GM04503 (cell line): ENCODE measurements around the gene KIFC1.
"Not testable (repeated sequence)": the region's sequence is repeated elsewhere in the genome, so short reads cannot be mapped to it uniquely, and the experiment has no call there.

ENCODE experiments used
- DNase-seq: peaks from one replicate; pipeline ENCODE4 v3.0.0-alpha.2; 2012; ENCODE audit warnings: low read depth

Gene KIFC1

GRCh38 chr6:33373960-33374910 is 17.4 kb upstream of the KIFC1 start:
- no peak for DNase-seq

DNA sequence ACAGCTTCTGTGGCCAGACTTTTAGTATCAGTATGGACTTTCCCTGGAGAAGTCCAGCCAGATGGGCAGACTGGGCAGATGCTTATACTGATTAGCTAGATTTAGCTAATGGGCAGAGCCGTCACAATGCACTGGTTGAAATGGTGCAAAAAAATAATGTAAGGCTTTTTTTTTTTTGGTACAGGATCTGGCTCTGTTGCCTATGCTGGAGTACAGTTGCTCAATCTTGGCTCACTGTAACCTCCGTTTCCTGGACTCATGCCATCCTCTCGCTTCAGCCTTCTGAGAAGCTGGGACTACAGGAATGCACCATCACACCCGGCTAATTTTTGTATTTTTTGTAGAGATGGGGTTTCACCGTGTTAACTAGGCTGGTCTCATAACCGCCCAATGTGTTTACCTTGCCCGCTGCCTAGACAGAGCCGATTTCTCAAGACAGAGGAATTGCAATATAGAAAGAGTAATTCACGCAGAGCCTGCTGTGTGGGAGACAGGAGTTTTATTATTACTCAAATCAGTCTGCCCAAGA is 16.4 kb upstream of the KIFC1 start:
- DNase-seq: peak; percentile 71

DNA sequence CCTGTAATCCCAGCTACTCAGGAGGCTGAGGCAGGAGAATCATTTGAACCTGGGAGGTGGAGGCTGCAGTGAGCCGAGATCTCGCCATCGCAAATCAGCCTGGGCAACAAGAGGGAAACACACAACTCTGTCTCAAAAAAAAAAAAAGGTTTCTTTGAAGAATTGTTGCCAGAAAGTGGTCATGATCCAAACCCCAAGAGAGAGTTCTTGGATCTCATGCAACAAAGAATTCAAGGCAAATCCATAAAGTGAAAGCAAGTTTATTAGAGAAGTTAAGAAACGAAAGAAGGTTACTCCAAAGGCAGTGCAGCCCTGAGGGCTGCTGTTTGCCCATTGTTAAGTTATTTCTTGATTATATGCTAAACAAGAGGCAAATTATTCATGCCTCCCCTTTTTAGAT is 14.5 kb upstream of the KIFC1 start:
- no peak for DNase-seq

GRCh38 chr6:33379184-33379583 is 12.4 kb upstream of the KIFC1 start:
- DNase-seq: not testable (repeated sequence)

DNA sequence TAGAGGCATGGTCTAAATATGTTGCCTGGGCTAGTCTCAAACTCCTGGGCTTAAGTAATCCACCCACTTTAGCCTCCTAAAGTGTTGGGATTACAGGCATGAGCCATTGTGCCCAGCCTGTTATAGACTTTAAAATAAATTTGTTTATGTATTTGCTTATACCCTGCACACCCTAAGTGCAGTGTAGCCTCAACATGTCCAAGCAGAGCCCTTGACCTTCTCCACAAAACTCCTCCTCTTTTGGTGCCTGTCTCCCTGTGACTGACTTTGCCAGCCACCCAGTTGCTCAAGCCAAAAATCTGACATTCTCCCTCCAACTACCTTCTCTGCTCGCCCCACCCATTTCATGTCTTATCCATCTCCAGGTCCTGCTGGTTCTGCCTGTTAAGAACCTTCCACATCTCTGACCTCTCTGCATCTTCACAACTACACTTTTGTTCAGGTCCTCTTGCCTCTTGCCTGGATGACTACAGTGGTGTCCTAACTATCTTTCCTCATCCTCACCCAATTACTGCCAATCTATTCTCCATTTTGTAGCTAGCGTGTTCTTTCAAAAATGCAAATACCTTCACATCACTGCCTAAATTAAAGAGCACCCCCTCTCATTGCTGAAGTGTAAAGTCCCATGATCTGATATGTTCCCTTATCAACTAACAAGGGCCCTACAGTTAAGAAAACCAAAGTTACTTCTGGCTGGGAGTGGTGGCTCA is 11.2 kb upstream of the KIFC1 start:
- no peak for DNase-seq

DNA sequence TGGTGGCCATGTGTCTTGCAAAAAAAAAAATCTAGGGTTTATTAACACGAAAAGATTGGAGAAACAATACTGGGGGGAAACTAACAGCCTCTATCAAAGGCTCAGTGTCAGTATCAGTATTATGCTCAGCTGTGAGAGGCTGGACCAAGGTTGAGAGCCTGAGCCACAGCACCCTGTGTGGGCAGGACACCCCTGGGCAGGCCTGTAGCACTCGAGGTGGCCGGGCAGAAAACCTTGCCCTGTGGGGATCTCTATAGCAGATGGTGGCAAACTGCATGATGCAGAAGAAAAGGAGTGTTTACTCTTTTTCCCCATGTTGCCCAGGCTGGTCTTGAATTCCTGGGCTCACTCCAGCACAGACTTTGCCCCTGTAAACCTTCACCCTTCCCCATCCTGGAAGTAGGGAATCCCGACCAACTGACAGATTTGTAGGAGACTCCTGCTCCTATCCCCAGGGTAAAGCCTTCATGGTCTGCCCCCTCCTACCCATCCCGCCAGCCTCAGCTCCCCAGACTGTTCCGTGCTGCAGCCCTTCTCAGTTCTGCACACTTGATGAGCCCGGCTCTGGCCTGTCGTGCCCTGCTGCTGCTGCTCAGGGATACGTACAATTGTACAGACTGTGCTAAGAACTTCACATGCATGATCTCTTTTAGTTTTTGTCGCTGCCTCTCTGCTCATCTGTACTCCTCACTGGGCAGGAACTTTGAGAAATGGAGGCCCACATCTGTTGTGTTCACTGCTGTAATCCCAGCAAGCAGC is 8.0 kb upstream of the KIFC1 start:
- no peak for DNase-seq

DNA sequence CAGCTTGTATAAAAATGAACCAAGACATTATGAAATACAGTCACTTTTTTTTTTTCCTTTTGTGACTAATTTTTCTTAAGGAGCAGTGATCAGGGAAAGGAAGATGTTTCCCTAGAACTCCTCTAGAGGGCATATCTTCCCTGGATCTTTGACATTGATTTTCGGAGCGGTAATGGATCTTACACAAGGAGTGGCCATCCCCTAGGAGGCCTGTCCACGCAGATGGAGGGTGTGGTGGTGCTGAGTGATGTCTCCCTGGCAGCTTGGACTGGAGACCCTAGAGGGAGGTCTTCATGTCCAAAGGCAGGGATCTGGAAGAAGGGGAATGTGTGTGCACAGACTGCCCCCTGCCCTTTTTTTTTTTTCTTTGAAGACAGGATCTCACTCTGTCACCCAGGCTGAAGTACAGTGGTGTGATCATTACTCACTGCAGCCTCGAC is 7.0 kb upstream of the KIFC1 start:
- peak; percentile 48 for DNase-seq

DNA sequence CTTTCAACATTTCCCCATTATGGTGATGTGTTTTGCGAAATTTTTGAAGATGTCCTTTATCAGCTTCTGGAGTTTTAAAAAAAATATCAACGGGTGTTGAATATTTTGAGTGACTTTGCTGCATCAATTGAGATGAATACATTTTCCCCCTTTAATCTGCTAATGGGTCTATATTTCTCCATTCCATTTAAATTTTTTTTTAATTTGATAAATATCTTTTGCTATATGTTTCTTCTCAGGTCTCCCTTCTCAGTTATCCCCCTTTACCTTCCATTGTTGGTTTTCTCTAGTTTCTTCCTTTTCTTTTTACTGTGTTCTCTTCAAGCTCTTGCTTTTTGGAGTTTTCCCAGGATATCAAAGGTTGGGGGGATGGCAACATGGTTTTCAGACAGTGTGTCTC is 1.4 kb upstream of the KIFC1 start:
- no peak for DNase-seq

DNA sequence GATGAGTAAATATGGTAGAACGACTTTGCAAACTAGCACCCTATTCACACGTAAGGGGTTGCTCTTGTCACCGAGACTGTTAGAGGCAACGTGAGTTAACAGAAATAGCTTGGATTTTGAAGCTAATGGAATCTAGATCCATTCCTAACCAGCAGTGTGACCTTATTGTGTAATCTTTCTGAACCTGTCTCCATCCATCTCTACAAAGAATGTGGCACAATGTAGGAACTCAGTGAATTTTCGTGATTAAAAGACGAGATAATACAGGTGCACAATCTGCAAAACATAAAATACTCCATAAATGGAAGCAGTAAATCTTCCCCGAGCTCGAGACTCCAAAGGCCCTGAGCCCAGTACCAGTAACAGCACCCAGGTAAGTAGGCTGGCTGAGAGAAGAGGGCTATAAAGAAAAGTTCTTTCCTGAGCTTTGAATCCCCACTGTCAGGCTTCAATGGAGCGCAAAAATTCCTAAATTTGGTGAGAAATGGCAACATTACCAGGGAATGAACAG is 801 bp upstream of the KIFC1 start:
- DNase-seq: no peak

GRCh38 chr6:33391922-33392594 is 435 bp downstream of the KIFC1 start:
- DNase-seq: no peak

DNA sequence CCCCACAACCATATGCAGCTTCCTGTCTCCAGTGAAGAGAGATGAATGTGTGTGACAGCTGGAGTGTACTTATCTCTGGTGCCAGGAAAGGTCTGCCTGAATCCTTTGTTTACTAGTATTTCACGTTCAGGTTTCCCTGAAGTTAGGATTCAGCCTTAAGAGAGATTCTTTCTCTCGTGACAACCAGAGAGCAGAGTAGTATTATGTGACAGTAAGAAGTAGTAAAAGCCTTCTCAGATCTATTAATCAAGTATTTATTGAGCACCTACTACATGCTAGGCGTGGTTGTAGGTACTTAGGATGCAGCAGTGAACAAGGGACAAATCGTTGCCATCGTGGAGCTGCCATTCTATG is 949 bp downstream of the KIFC1 start:
- DNase-seq: no peak

DNA sequence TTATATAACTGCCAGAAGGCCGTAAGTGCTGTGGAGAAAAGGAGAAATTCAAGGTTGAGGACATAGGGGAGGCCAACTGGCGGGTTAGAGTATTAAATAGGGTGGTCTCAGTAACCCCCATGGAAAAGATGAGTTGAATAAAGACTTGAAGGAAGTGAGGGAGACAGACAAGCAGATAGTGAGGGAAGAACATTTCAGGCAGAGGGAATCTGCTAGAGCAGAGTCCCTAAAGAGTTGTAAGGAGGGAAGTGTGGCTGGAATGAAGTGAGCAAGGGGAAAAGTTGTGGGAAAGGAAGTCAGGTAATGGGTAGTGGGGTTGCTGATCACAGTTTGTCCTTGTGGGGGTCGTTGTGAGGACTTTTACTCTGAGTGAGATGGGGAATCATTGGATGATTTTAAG is 1.4 kb downstream of the KIFC1 start:
- no peak for DNase-seq

DNA sequence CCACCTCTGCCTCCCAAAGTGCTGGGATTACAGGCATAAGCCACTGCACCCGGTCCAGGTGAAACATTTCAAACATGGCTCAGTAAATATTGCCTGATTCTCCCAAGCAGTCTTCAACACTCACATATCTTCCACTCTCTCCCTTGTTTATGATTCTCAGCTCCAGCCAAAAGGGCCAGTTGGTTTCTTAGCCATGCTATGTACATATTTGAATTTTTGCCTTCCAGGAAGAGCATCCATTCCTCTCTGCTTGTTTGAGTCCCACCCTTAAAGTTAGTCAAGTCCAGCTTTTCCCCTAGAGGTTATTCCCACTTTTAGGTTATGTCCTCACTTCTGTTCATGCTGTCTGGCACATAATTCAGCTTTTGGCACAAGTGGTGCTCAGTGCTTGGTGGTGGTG is 5.9 kb downstream of the KIFC1 start:
- no peak for DNase-seq

DNA sequence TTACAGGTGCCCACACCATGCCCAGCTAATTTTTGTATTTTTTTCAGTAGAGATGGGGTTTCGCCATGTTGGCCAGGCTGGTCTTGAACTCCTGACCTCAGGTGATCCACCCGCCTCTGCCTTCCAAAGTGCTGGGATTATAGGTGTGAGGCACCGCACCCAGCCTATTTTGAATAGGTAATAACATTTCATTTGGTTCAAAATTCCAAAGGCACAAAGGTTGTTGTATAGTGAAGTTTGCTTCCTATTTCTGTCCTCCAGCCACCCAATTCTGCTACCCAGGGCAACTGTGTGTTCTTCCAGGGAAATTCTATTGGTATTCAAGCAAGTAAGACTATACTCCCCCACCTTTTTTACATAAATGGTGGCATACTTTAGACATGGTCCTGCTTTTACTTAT is 7.0 kb downstream of the KIFC1 start:
- not testable (repeated sequence) for DNase-seq

GRCh38 chr6:33399881-33400280 is 8.3 kb downstream of the KIFC1 start:
- not testable (repeated sequence) for DNase-seq

DNA sequence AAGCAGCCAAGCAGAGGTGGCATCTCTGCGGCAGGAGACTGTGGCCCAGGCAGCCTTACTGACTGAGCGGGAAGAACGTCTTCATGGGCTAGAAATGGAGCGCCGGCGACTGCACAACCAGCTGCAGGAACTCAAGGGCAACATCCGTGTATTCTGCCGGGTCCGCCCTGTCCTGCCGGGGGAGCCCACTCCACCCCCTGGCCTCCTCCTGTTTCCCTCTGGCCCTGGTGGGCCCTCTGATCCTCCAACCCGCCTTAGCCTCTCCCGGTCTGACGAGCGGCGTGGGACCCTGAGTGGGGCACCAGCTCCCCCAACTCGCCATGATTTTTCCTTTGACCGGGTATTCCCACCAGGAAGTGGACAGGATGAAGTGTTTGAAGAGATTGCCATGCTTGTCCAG is 13.3 kb downstream of the KIFC1 start:
- DNase-seq: no peak

- DNase-seq: no peak
These were observed 13.8 kb downstream of the KIFC1 start for GRCh38 chr6:33405386-33405940.

GRCh38 chr6:33406126-33406525 is 14.5 kb downstream of the KIFC1 start:
- no peak for DNase-seq

DNA sequence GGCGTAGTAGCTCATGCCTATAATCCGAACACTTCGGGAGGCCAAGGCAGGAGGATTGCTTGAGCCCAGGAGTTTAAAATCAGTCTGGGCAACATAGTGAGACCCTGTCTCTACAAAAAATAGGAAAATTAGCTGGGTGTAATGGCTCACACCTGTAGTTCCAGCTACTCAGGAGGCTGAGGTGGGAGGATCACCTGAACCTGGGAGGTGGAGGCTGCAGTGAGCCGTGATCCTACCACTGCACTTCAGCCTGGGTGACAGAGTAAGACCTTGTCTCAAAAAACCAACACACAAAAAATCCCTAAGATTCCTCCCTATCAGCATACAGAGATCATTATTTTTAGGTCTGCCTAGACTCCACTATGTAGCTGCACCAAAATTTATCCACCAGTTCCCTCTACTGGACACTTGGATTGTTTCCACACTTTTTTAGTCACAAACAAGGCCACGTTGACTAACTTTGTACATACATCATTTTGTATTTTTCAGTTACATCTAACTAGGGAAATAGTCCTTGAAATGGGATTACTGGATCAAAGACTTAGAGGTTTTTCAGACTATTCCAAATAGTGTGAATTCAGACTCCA is 15.6 kb downstream of the KIFC1 start:
- no peak for DNase-seq

- peak; percentile 78 for DNase-seq
These were observed 18.6 kb downstream of the KIFC1 start for GRCh38 chr6:33410050-33410710.
